Fibroblast of peridontal ligament (primary cell): ENCODE results near the gene PCNX2.

Experiments
- DNase-seq: peaks from one replicate; pipeline ENCODE4 v3.0.0-alpha.2; 2010; ENCODE audit errors: extremely low read depth

PCNX2 gene

DNA sequence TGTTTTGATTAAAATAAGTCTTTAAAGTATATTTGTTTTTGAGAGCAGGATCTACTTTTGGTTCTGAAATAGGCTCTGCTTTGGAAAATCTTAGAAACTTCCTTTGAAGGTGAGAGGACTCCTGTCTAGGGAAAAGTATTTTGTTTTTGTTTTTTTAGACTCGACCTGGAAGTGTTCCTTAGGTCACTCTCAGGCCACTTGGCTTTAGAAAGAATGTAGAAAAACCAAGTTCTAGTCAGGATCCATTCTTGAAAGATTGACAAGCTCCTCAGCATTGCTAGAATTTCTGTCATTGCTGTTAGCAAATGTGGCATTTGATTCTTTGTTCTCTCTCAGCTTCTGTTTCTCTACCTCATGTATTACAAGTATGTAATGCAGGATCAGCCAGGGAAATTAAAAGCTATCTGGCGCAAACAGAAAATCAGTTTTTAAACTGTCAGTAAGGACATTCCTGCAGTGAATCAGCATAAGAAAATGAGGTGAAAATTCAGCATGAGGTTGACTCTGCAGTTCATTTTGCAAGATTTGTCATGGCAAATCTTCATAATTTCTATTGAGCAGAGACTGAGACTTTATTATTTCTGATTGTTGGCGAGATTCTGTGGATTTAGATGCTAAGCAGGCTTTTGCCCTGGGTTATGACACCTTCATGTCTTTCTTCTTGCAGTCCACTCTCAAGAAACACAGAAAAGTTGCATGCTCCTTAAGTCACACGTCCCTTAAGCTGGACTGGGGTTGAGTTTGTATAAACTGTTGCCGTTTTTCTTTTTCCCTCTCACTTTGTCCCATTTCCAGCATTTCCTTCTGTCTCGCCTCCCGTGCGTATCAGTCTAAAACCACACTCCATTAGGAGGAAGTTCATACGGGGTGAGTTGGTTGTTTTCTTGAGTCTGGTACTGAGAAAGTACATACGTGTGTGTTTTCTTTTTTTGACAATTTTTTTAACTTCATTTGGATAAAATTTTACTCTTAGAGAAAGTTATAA lies 332.5 kb downstream of the PCNX2 start:
- DNase-seq, result peak; percentile 42

DNA sequence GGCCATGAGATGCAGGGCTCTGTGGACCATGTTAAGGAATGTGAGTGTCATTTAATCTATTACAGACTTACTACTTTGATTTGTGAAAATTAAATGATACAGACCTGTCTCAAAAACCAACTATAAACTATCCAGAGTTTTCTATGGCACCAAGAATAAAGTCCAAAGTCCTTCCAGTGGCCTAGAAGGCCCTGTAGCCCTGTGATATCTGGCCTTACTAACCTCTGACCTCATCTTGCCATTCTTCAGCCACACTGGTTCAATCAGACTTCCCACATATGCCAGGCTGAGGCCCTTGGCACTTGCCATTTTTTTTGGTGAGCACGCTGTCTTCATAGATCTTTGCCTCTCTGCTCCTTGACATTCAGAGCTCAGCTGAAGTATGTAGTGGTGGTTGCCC lies 337.5 kb downstream of the PCNX2 start:
- DNase-seq, result no peak

DNA sequence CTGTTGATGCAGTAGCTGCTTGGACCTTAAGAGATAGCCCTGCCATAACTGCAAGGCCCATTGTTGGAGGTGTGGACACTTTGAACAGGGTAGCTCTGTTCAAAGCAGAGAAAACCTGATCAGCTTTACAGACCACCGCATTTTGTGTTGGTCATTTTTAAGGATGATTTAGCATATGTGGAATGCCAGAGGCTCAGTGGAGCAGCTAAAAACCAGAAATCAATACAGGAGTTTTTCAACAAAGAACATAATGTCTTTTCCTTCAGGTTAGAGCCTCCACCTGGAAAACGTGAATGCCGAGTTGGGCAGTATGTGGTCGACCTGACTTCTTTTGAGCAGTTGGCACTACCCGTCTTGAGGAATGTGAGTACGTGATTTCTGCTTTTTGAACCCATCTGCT lies 339.4 kb downstream of the PCNX2 start:
- no peak for DNase-seq

DNA sequence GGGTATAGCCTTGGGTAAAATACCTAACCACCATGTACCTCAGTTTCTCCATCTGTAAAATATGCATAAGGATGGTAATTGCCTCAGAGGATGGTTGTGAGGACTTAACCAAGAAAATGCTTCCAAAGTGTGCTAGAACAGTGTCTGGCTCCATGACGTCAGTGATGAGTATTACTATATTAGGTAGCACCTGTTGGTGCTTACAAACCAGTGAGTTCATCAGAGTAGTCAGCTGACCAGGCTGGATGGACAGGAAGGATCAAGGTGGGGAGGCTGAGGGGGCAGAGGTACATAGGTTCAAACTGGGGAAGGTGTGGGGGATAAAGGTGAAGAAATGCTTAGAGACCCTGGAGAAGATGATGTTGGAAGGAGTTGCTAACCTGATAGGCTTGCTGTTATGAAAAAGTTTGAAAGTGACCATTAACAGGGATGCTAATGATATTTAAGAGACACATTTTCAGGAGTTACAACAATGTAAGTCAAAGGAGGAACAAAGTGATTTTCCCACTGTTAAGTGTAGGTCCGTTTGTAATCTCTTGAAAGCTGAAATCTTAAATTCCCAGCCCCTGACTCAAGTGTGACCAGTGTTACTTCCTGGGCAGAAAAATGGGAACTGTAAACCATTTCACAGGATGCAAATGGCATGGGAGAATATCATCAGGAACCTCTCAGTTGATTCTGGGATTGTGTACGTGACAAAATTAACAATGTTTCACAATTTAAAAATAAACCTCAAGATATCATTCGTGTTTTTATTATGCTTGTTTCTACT lies 340.7 kb downstream of the PCNX2 start:
- no peak for DNase-seq

DNA sequence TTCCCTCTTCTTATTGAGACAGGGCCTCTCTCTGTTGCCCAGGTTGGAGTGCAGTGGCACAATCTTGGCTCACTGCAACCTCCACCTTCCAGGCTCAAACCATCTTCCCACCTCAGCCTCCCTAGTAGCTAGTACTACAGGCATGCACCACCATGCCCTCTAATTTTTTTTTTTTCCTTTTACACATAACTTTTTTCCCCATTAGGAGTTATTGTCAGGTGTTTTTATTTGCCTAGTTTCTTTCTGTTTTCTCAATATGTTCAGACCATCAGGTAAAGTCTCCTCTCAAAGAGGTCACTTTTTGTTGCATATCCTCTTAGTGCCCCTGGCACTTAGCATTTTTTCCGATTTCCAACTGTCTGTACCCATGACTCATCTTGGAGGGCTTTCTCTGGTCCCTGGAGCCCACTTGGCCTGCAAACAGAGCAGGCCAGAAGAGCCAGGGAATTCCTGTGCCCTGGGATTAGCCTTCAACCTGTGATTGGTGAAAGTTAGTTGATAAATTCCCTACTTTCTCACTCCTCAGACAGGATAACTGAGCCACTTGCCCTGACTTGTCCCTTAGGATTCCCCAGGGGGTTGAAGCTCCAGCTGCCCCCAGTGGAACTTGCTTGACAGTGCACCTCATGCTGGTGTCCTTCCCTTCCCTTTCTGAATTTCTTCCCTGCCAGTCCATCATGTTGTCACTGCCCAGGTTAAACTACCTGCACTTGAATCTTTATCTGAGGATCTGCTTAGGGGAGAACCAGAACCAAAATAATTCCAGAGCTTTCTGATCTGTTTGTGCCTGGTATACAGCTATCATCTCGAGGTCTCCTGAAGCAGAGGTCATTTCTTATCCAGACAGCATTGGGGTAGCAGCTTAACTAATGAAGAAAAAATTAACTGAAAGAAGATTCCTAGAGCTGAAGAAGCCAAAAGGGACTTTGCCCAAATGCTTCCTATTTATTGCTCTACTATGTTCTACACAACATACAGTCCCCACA lies 342.7 kb downstream of the PCNX2 start:
- DNase-seq, result peak; percentile 37

DNA sequence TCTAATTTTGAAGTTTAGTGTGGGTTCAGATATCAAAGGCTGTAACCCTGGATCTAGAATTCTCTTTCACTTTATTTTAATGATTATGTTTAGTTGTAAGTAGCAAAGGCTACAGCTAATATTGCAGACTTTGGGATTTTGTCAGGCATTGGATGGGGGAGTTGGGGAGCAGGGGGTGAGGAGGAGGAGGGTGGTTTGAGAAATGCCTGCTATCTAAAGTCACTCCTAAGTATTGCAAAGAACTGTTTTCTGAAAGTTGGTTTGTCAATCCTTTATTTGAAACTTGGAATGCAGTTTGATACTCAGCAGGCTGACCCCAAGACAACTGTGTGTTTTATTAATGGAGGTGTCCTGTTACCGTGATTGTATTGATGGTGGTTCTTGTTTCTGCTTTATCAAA lies 343.9 kb downstream of the PCNX2 start:
- peak; percentile 6 for DNase-seq

DNA sequence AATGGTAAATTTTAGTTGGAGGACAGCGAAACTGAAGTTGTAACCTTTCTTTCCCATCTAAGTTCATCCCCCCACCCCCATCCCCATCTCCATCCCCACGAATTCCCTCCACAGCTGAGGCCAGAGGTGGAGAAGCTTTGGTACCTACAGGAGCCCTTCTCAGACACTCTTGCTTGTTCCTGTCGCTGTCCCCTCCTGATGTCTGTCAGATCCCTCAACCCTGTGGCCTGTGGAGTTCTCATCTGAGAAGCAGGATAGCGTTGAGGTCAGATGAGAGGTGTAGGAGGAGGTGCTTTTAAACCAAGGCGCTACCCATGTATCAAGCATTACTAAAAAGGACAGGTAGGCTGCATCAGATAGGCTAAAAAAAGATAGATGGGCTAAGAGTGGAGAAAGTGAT lies 344.3 kb downstream of the PCNX2 start:
- peak; percentile 8 for DNase-seq

DNA sequence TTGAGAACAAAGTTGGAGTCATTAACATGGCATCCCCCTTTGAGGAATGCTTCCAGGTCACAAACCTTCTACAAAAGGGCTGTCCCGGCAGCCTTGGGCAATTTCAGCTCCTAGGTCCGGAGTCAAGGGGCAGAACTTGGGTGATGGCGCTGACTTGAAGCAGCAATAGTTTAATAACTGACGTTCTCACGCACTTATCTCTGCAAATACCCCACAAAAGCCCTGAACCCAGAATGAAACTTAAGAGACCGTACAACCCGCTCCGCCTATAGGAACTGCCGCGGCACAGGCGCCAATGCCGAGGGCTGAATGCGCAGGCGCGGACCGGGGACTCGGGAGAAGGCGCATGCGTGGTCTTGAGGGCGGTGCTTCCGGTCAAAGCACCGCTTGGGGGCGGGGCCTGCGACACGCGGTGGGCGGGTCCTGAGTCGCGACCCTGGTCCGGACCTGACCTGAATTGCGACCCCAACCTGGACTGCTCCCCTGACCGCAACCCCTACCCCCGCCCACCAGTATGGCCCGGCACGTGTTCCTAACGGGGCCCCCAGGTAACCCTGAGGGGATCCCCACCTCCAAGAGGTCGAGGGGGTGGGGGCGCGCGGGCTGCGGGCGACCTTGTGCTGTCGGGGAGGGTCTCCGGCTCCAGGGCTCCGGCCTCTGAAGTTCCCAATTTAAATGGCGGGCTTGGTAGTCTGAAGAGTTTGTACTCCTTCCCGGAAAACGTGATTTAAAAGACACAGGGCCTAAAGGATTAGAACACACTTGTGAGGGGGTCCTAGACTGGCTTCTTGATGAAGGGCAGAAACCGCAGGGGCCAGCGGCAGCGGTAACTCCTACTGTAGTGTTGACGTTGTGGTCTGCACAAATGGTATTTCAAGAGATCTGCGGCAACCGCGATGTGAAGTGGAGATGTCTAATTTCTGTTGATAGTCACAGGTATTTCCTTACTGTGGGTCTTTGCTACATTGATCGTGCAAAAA lies 345.0 kb downstream of the PCNX2 start, which contains the start of gene NTPCR:
NTPCR (plus strand) TSS at position 415 of the 980 bp plus-strand sequence; CDS start at position 515, 100 bp downstream.
- peak; percentile 91 for DNase-seq

DNA sequence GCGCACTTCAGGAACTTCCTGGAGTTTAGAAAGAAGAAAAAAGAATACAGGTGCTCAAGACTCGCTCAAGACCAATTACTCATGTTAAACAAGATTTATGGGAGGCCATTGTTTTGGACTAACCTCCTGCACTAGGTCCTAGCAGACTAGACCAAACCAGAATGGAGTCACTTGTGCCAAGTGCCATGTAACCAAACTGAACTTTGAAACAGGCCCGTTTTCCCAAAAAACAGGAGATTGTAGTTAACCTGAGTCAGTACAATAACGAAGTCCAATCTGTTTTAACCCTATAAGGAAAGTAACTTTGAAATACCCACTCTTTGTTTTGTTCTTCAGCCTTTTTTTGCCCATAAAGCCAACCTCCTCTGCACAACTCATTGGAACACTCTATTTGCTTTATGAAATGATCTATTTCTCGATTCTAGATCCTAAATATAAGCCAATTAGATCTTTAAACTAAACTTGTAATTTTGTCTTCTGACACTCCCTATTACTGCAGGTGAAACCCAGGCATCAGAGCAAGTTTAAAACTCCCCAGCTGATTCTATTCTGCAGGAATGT lies 345.8 kb downstream of the PCNX2 start:
- no peak for DNase-seq

DNA sequence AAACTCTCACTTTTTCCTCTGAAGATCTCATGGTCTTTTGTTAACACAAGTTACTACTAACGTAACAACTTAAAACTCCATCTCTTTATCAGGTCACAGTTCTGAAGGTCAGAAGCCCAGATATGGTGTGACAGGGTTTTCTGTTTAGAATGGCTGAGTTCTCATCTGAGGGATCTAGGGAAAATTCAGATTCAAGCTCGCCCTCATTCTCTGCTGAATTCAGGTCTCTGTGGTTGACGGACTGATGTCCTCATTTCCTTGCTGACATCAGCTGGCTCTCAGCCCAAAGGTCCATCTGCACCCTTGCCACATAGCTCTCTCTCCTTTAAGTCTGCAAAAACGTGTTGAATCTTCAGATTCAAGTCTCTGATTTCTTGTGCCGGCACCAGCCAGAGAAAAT lies 351.2 kb downstream of the PCNX2 start:
- DNase-seq, result no peak

DNA sequence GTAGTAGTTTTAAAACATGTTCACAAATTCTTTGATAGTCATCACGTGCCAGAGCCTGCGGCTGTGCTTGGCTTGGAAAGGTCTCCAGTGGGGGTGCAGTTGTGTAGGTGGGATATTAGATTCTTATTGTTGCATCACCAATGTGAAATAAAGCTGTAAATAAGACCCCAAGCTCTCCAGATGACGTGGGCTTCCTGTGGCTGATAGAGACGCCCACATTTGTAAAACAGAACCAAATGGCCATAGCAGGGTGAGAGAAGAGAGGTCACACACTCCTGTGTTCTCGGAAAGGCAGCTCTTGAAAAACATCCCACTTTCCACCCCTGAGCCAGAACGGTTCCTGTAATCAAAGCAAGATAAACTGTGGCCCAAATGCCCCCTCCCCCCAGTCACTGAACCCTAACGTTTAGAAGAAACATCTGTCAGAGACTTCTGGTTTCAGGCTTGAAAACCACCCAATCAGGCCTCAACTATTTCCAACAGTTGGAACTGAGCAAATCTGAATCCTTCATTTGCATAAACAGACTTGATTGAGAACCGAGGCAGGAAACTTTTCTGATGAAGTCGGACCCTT lies 351.8 kb downstream of the PCNX2 start:
- peak; percentile 65 for DNase-seq

DNA sequence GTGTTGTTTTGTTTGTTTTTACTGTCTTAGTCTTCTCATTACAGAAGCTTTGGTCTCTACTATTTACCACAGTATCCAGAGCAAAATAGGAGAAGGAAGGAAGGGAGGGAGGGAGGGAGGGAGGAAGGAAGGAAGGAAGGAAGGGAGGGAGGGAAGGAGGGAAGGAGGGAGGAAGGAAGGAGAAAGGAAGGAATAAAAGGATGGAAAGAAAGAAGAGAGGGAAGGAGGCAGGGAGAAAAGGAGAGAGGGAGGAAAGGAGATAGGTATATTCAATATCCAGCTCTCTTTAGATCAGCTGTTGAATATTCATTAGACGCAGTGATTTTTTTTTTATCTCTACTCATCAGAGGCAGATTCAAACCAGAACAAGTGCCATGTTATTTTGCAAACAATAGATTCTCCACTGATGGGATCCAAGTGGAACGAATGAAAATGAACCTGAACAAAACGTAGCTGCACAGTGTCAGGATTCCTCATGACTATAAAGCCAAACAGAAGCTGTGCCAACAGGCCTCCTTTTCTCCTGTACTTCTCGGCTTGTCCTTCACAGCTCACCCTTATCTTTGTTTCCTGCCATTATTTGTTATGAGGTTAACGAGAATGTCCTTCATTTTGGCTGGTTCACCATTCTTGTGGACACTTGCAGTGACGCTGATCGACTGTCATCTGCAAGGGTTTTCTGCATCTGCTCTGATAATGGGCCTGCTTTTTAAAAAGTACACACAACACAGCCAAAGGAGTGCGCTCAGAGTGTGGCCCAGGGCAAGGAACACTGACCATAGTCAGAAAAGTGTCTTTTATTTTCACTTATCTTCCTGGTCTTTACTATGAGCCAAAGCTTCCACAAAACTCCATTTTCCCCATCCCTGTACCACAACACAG lies 352.9 kb downstream of the PCNX2 start:
- DNase-seq, result no peak

DNA sequence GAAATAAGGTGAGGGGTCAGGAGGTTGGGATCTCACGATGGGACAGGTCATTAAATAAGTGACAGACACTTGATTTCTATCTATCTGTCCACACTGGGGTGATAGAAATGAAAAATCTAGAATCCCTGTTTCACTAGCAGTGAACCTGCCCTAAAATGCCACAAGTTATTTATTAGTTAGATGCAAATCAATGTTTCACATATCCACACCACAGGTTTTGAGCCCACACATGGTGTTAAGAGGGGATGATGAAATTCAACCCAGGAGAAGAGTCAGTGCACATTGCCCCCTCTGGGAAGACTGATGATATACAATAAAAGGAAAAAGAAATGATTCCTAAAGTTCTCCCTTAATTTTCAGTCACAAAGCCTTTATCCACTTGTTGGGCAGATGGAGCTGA lies 355.3 kb downstream of the PCNX2 start:
- DNase-seq, result no peak

DNA sequence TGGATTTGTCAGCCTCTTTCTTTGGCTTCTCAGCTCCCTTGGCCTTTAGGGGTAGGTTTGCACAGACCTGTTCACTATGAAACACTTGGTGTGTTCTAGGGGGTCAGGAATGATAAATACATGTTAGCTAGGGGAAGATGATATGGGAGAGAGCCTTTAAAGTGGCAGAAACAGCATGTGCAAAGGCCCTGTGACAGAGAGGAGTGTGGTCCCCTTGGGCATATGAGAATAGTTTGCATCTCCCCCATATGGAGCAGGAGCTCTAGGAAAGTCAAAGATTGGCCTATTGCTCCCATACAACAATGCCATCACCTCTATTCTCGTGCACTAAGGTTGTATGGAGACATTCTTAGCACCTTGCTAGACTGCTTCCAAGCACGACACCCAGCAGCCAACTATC lies 355.8 kb downstream of the PCNX2 start:
- no peak for DNase-seq

DNA sequence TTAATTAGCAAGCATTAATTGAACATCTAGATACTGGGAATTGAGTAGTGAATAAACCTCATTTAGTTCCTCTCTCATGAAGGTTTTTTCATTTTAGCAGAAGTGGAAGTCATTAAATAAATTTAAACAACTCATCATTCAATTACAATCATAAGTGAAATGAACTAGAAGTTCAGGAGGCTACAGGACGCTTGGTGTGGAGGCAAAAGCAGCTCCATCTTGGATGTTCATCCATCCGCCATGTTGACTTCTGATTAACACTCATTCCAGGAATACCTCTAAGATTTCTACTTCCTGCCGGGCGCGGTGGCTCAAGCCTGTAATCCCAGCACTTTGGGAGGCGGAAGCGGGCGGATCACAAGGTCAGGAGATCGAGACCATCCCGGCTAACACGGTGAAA lies 356.6 kb downstream of the PCNX2 start:
- no peak for DNase-seq

DNA sequence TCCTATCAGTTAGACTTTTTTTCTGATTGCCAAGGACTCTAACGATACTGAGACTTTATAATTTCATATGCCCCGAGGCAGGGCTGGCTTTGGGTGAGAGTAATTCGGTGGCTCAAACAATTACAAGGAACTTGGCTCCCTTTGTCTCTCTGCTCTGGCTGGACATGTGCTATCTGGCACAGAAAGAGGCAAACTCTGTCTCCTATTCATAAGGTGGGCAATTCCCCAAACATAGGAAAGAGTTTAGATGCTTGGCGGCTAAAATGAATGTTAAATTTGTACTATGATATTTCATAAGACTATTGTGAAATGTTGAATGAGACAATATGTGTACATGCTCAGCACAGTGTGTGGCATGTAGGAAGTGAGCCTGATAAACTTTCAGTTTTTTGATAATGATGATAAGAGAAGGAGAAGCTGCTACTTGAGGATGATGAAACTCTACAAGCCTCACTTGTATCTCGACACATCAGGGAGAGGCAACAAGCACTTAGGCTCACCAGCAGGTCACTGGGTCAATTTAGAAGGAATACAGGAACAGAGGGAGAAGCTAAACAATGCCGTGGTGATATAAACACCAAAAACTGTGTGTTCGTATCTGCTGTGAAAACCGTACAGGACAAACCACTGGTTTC lies 357.7 kb downstream of the PCNX2 start:
- DNase-seq, result peak; percentile 29

DNA sequence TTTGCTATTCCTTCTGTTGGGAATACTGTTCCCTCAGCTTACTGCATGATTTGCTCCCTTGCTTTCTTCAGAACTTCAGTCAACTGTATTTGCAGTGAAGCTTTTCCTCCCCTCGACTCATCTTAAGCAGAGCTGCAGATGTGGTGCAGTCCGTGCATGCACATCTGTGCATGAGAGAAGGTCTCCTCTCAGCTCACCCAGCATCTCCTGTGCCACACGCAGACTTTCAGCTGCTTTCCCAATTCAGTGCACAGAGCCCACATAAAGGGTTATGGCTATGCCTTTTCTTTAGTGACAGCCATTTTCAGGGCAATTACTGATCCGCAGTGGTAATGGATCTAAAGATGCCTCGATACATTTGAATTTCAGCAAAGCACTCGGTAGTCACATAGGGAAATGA lies 358.6 kb downstream of the PCNX2 start:
- no peak for DNase-seq
